Stimulated activated CD4-positive, alpha-beta T cell treated with anti-CD3 and anti-CD28 coated beads, Interleukin-4, amount 100 ng/mL, for 4 hours (primary cell): ENCODE measurements around the gene MRPL14.
"Not testable (repeated sequence)": the region's sequence is repeated elsewhere in the genome, so short reads cannot be mapped to it uniquely, and the experiment has no call there.

Source experiments
- DNase-seq, 2 experiments: peaks; one replicate each; pipeline ENCODE4 v3.0.0-alpha.2; 2020

Gene MRPL14

DNA sequence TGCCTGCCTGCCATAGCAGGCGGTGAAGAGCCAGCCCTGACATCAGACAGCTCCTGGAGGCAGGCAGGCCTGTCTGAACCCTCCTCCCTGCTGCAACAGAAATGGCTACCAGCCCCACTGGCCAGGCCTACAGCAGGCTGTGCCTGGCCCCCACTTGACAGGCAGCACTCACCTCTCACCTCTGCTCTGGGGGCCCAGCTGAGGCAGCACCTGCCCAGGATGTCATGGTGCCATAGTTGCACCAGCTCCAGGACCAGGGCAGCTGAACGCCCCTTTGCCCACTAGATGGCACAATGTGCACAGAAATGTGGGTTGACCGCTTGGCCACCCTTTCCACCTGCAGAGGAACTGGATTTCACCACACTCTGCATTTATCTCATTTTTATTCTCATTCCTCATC is 30.6 kb downstream of the MRPL14 start:
- peak; percentile 67 to 72 for DNase-seq

DNA sequence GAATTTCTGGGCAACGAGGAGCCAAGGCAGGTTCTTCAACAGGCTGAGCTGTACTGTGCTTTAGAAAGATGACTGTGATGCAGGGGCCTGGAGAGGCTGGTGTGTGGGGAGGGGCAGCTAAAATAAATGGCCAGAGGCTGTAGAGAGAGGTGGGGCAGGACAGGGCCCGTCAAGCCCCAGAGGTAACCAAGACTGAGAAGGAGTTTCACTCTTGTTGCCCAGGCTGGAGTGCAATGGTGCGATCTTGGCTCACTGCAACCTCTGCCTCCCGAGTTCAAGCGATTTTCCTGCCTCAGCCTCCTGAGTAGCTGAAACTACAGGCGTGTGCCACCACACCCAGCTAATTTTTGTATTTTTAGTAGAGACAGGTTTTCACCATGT is 32.0 kb downstream of the MRPL14 start:
- DNase-seq, result not testable (repeated sequence)

DNA sequence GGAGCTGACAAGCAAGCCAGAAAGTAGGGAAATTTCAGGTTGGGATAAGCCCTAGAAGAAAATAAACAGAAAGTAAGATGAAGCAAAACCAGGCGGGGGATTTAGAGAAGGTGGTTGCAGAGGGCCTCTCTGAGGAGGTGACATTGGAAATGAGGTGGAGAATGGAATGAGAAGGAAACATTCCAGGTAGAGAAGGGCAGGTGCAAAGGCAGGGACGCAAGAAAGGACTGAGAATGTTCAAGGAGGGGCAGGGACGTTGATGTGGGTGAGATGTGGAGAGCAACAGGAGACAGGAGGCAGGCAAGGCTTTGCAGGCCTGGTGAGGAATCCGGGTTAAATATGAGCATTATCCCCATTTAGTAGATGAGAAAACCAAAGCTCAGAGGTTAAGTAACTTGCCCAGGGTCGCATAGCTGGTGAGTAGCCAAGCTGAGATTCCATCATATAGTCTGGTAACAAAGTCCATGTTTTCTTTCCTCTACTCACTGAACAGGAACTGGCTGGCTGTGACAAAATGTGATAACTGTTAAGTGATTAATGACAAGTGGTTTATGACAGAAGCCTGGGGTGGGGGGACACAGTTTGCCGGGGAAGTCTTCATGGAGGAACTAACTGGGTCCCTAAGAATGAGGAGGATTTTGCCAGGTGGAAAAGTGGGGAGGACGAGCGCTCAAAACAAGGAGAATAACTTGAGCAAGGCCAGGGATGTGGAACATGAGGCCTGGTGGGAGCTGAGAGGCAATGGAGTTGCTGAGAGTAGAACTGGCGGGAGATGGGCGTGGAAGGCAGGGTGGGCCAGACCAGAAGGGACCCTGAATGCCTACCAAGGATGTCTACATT is 32.6 kb downstream of the MRPL14 start:
- no peak for DNase-seq

DNA sequence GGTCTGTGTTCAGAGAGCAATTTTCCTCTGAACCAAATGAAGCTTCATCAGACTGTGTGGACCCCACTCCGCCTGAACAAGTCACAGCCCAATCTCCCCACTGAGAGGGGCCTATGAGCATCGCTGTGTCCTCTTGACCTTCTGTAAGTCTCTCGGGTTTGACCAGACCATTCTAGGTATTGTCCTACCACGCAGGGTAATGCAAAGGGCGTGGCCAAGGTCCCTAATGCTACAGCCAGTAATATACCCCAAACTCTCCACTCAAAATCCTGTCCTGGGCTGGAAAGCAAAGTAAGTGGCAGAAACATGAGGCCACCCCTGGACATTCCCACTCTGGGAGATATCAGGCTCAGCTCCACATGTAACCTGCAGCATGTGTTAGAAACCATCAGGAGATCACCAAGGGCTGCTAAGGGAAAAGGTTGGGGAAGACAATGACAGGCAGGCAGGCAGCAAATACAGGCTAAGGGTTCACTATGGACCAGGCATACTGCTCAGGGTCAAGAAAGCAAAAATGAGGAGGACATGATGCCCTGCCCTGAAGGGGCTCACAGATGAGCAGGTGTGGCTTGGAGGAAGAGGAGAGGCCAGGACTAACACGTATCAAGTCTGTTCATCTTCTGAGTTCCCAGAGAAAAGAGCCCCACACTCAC is 33.4 kb downstream of the MRPL14 start:
- DNase-seq, result no peak

DNA sequence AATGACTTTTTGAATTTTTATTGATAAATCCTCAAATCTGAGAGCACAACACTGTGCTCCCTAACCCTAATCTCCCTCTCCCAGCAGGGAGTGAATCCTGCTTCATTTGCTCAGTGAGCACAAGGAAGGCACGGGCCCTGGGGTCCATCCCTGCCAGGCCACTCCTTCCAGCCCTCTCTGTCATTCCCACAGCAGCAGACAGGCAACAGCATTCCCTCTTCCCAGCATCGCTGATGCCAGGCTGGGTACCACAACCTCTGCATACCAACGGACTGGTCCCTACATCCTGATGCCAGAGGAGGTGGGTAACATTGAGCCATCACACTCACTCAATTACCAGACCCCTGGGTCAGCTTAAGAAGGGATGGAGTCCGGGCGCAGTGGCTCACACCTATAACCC is 34.2 kb downstream of the MRPL14 start:
- DNase-seq, result no peak

DNA sequence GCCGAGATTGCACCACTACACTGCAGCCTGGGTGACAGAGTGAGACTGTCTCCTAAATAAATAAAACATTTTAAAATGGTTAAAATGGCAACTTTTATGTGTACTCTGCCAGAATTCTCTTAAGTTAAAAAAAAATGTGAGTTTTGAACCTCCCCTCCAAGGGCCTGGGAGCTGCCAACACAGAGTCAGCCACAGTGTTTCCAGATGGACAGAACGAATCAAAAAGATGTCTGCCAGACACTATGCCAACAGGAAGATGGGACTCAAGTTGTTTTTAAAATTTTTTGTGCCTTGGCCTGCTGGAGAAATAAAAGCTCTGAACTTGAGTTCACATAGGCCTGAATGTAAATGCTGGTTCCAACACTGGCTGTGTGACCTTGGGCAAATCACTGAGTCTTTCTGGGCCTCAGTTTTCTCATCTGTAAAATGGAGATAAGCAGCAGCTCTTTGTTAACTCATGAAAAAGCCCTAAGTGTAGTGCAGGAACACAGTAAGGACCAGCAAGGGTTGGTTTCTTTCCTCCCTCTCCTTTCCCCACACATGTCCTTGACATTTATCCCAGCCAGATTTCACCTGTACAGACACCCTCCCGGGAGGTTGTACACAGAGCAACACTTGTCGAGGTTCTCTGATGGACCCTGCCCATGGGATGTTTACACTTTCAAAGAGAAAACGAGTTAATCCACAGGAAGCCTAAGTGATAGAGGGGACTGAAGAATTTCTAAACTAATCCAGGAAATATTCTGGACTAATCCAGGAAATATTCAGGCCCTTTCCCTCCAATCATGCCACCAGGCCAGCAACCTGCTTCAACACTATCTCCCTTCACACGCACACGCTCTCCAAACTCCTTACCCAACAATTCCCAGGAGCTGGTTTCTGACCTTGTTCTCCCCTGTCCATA is 35.0 kb downstream of the MRPL14 start:
- no peak for DNase-seq

DNA sequence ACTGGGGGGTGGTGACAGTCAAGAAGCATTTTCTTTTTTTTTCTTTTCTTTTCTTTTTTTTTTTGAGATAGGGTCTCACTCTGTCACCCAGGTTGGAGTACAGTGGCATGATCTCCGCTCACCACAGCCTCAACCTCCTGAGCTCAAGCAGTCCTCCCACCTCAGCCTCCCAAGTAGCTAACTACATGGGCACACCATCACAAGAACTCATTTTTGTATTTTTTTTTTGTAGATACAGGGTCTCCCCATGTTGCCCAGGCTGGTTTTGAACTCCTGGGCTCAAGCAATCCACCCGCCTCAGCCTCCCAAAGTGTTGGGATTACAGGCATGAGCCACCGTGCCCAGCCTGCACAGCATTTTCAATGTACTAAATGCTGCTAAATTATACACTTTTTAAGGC is 35.9 kb downstream of the MRPL14 start:
- not testable (repeated sequence) for DNase-seq

DNA sequence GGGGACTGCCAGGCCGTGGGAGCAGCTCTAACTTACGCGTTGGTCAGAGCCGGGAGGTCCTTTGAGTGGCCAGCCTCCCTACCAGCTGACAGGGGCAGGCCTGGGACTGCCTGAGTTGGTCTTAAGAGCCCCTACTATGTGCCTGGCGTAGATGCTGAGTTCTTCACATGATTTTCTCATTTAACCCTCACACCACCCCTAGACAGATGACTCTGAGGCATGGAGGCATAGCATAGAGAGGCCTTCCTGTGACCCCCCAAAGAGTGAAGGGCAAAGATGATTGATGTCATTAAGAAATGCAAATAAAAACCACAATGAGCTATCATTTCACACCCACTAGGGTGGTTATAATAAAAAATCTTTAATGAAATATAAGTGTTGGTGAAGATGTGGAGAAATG is 36.8 kb downstream of the MRPL14 start:
- DNase-seq, result no peak

DNA sequence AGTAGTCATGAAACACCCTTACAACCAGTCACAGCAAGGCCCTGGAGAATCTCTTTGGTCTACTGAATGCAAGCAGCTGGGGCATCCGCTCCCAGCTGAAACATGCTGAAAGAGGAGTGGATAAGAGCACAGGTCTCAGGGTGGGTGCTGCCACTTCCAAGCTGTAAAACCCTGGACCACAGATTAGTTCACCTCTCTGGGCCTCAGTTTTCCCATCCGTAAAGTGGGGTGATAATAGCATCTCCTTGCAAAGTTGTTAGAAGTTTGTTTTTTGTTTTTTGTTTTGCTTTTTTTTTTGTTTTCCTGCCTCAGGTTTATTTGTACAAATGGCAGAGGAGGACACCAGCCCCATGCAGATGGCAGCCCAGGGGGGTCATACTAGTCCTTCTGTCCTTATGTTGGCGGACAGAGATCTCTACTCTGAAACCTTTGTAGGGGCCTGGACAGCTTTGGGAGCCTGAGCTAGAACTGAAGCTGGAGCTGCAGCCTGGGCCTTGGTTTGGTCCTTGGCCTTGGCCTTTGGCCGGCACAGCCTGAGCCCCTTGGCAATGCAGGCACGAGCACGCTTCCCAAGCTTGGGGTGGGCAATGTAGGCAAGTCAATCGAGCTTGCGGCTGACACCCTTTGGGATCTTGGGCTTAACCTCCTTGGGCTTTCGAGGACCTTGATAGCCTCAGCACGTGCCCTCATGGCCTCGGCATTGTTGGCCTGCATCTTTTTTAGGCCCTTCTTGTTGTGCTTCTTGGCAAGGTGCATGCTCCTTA is 38.2 kb downstream of the MRPL14 start:
- no peak for DNase-seq

DNA sequence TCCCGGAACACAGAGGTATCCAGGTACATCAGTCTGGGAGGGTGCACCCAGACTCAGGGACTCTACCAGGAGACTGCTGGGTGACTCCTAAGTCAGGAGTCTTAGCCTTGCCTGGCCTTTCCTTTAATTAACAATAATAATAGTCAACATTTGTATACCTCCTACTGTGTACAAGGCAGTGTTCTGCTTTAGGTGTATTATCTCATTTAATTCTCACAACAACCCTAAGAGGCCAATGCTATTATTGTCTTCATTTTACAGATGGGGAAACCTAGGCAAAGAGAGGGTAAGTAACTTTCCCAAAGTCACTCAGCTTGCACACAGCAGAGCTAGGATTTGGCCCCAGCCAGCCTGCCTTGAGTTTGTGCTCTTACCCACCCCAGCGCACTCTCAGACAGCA is 39.6 kb downstream of the MRPL14 start:
- DNase-seq, result no peak

DNA sequence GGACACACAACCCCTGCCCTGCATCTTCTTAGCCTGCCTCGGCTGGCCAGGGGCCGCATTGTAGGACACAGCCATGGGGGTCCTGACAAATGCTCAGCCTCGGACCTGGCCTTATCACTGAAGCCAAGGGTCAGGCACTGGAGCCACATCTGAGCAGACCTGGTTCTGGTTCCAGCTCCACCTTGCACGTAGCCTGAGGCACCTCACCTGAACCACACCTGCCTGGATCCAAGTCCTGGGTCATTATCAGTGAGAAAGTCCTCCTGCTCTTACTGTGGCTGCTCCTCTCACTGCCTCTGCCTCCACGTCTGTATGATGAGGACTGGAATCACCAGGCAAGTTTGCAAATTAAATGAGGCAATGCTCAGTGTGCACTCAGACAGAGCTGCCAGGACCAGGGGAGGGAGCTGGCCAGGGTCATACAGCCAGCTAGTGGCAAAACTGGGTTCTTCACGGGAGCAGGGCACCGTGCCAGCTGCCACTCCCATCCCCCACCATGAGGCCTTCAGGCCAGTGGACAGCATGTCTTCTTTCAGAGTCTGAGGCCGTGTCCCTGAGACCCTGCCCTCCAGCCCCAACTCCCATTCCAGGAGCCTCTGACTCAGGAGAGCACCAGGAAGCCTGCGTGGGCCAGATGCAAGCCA is 40.2 kb downstream of the MRPL14 start:
- DNase-seq, result no peak

DNA sequence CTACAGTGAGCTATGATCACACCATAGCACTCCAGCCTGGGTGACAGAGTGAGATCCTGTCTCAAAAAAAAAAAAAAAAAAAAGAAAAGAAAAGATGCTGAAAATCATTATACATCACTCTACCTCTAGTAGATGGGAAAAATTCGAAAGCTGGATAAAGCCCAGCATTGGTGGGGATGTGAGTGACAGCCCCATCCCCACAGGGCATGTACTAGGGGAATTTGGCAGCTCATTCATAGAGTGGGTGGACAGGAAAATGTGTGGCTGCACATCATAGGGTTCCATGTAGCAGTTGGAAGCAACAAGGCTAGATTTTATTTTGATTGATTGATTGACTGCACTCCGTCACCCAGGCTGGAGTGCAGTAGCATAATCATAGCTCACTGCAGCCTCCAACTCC is 42.0 kb downstream of the MRPL14 start:
- no peak for DNase-seq

DNA sequence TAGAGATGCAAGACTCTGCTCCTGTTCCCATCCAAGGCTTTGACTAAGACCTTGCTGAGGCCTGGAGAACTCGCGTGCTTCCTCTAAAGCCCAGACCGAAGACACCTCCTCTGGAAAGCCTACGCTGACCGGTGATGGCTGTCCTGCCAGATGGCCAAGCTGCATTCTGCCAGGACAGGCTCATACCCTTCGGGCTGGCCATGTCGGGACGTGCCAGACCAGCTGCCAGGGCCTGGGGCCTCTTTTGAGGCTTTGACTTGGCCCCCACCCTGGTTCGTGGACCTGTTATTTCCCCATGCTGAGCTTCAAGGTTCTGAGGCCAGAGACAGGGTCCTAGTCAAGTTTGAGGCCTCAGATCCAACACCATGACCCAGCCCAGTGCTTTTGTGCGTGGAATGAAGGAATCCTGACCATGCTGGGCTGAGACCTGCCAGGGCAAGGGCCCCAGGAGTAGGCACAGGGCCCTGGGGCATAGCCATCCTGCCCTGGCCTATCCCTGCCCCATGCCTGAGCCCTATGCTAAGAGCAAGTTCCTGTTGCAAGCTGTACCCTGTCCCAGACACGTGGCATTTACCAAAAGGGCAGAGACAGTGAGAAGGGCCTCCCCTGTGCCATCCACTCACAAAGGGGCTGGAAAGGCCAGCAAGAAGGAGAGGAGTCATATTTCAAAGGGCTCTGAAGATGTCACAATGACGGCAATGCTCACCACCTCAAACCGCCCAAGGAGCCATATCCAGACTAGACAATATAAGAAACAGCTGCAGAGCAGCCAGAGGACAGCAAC is 42.8 kb downstream of the MRPL14 start:
- DNase-seq, result no peak

DNA sequence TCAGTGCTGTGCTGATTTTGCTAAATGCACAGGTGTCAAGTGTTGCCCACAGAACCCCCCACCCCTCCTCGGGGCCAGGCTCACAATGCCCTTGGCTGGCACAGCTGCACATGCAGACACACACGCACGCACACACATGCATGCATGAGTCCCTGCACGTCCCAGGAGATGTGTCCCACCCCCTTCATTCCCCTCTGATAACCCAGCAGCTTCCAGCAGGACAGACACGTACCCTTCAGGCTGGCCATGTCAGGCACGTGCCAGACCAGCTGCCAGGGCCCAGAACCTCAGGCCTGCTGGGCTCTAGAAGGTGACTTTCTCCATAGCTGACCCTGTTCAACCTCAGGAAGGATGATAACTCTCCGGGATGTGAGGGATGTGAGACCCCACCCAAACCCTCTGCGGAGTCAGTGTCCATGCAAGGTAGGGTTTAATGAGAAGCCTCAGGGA is 44.4 kb downstream of the MRPL14 start:
- DNase-seq, result no peak

DNA sequence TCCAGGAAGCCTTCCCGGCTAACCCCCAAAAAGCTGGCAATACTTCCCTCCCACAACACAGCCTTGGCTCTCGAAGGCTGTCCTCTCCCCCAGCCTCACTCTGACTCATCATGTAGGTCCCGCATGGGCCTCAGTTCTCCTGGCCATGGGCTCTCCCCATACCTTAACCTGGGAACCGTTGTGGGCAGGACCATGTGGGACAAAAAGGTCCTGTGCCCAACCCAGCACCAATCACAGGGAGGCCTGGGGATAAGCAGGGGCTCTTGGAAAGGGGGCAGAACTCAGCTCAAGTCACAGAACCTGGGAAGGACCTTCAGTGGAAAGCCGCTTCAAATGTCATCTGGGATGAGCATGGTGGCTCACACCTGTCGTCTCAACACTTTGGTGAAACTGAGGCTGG is 45.5 kb downstream of the MRPL14 start:
- DNase-seq, result no peak

DNA sequence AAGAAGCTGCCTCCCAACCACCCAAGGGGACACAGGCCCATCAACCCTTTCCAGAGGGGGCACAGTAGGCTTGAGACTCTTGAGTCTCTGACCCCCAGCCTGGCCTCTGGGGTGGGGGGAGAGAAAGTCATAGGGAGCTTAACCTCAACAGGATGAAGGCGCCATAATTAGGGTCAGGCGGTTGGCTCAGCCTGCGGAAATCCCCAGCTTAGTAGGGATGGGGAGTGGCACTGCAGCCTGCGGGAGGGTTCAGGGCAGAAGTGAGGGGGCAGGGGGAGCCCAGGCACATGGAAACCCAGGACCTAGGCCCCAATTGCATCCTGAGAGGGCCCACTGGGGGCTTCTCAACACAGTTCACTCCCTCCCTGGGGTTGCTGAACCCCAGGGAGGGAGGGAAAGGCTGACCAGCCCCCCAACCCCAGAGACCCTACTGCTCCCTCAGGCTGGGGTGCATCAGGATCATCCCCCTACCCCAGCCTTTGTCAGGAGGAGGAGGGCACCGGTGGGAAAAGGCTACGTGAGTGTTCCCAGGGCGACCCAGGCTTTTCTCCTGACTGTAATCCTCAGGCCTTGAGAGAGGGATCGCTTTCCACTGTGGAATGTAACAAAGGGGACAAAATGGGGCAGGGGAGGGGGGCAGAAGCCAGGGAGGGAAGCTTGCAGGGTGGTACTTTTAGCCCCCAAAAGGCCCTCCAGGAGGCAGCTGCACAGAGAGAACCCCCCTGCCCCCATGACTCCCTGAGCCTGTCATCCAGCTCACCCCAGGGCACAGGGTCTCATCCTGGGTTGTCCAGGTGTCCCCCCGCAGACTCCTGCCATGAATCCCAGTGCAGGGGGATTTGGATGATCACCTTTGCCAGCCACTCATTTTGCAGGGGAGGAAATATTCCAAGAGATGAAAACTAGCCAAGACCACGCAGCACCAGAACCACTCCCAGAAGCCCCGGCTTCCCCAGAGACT is 46.4 kb downstream of the MRPL14 start:
- DNase-seq, result no peak

DNA sequence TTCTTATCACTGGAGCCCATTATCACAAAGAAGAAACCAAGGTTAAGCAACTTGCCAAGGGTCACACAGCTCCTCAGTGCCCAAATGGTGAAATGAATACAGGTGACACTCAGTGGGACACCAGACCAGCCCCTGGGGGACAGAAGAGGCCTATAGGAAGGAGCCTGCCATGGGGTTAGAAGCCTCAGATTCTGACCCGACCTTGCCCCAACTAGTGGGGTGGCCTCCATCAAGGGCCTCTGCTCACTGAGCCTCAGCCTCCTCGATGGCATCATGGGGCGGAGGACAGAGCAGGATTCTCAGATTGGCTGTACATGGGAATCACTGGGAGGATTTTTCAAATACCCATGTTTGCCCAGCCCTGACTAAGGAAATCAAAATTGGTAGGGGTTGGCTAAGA is 47.6 kb downstream of the MRPL14 start:
- no peak for DNase-seq

DNA sequence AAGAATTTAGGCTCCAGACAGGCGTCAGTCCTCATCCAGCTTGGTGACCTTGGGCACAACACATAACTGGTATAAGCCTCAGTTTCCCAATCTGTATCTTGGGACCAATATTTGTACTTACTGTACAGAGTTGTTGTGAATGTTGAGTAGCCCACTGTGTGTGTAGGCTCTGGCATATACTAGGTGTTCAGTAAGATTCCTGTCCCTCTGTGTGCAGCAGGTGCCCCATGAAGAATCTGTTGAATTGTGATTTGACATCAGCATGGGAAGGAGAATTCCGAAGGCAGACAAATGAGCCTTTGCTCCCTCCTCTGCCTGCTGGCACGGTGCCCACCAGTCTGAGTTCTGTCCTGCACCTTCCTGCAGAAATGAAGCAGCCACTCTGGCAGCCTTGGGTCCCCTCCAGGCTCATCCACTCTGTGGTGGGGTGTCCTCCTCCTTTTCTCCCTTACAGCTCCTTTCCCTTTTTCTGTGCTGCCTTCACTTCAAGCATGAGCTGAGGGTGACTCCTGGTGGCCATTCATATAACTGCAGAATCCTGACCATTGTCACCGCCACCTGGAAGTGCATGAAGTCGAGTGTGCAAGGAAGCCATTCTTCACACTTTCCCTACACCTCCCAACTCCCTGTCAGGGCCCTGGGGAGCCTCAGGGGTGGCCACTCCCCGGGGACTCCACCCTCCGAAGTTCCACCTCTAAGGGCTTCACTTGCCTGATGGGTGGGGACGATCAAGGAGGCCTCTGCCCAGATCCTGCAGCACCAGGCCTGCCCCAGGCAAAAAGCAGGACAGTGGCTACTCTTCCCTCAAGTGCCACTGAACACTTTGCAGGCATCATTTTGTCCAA is 48.2 kb downstream of the MRPL14 start:
- DNase-seq, result peak; percentile 57 to 60

DNA sequence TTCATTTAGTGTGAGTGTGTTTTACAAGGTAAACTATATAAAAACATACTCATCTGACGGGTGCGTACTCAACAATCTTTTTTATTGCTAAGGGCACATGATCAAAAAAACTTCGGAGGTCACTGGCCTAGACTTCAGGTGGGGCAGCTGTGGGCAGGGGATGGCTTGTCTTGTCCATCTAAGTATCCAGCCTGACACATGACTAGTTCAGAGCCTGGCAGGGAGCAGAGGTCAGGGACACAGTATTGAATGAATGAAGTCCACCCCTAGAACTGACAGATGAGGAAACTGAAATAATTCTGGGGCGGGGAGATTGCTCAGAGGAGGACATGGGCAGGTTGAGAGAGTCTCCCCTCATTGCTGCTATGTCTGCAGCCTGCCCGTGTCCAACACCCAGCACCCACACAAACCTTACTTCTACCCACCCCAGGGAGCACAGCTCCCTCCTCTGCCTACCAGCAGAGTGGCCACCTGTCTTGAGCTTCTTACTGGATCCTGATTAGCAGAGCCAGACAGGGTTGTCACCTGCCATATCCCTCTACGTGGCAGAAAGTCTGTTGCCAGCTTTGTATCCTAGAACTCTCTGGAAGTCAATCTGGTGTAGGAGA is 48.9 kb downstream of the MRPL14 start:
- no peak for DNase-seq
